Measurements from ENCODE around the gene LDLRAP1.

The LDLRAP1 gene

DNA sequence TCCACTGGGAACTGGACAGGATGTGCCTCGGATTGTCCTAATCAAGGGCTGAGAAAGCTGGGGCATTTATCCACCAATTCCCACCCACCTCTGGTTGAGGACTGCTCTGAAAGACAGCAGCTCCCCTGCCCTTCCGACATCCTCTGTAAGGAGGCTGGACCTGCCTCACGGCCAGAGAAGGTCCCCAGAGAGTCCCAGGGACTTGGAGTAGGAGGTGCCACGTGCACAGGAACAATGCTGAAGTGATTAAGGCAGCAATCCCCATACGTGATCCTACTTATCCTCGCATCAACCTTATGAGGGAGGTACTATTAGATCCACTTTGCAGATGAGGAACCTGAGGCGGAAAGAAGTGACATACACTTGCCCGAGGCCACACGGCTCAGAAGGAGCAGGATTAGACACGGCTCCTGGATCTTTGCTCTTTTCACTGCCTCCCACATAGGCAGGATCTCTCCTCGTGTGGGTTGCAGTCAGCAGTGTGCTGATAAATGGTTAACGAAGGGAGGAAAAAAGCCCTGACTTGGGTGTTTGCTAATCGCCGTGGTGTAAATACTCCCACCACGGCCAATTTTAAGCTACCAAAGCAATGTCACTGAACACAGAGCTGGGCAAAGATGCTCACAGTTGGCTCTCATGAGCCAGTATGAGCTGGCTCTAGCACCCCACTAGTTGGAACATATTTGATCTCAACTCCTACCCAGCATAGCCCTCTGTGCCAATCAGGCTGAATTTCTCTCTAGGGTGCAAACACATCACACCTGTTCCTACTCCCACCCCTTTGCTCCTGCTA lies 18.6 kb upstream of the LDLRAP1 start:
- DNase-seq (ENCODE audit: low spot score): no peak

- no peak for DNase-seq (ENCODE audit: low spot score)
Observed at GRCh38 chr1:25525361-25525688, 18.1 kb upstream of the LDLRAP1 start.

DNA sequence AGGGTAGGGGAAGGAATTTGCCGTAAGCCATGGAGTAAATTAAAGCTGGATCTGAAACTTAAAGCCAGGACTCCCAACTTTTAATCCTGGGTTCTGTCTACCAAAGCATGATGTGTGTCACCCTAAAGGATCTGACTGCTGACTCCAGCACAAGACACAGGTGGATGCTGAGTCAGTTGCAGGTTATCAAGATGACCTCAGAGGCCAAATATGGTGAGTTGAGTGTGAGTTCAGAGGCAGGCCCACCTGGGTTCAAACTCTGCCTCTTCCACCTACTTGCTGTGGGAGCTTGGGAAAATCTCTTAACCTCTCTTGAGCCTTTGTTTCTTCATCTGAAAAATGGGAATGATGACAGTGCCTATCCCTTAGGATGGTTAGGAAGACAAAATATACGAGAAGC lies 16.7 kb upstream of the LDLRAP1 start:
- DNase-seq (ENCODE audit: low spot score): no peak

DNA sequence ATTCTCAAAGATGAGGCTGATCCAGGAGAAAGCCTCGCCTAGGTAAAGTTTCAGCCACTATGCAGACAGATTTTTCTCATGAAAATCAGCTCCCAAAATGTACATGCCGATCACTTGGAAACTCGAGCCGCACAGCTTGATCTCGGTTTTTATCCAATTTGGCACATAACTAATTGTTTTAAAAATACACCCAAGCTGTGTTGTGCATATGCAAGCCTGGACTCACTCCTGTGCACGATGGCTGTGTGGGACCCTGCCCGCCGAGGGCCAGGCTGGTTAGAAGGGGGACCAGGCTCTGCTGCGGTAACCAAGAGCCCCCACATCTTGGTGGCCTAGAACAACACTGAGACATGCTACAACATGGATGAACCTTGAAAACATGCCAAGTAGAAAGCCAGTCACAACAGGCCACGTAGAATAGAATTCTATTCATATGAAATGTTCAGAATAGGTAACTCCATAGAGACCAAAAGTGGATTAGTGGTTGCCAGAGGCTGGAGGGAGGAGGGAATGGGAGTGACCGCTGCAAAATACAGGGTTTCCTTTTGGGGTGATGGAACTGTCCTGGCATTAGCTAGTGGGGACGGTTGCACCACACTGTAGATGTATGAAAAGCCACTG lies 16.1 kb upstream of the LDLRAP1 start:
- DNase-seq (ENCODE audit: low spot score): no peak

- DNase-seq (ENCODE audit: low spot score): no peak
Observed at GRCh38 chr1:25527946-25528595, 15.3 kb upstream of the LDLRAP1 start.

GRCh38 chr1:25528881-25529517 lies 14.4 kb upstream of the LDLRAP1 start:
- no peak for DNase-seq (ENCODE audit: low spot score)

GRCh38 chr1:25529518-25530185 lies 13.8 kb upstream of the LDLRAP1 start:
- DNase-seq (ENCODE audit: low spot score): no peak

GRCh38 chr1:25530186-25531081 lies 13.0 kb upstream of the LDLRAP1 start:
- no peak for DNase-seq (ENCODE audit: low spot score)

- DNase-seq (ENCODE audit: low spot score): no peak
Observed at GRCh38 chr1:25531082-25531461, 12.3 kb upstream of the LDLRAP1 start.

- DNase-seq (ENCODE audit: low spot score): no peak
Observed at GRCh38 chr1:25532970-25533369, 10.4 kb upstream of the LDLRAP1 start.

DNA sequence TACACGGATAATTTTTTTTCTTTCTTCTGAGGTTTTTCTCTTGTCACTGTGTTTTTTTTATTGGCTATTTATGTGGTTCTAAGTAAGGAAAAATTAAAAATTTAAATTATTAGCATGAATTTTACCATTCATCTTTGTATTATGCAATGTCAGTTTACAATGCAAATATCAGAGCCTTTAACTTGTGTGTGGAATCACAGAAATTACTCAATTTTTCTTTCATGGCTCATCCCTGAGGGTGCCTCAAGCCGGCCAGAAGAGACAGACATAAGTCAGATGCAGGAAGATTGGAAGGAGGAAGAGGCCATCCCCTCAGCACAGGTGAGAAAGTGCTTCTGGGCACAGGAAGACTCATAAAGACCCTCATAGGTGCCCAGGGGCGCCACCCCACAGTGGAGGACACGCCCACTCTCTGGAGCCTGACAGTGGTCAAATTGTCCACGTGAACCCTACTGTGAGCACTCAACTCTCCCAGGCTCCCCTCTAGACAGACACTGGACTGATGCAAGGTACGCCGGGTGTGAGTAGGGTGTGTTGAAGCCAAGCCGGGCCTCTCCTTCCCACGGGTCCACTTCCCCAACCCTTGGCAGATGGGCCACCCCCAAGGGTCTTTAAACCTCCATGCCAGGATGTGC lies 9.5 kb upstream of the LDLRAP1 start:
- DNase-seq (ENCODE audit: low spot score): no peak

GRCh38 chr1:25534410-25534788 lies 9.0 kb upstream of the LDLRAP1 start:
- no peak for DNase-seq (ENCODE audit: low spot score)

DNA sequence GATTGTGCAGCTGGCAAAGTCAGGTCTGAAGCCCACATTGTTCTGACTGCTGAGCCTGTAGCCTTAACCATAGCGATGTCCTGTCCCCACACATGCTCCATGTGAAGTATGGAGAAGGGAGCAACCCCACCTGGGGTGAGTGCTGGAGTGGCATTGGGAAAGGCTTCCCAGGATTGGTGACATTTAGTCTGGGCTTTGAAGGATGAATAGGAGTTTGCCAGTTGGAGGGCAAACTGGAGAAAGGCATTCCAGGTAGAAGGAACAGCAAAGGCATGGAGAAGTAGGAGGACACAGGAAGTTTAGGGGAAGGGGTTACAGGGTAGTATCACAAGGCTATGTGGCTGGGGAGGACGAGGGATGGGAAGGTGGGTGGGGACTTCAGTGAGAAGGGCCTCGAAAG lies 7.3 kb upstream of the LDLRAP1 start:
- DNase-seq (ENCODE audit: low spot score): no peak

- no peak for DNase-seq (ENCODE audit: low spot score)
Observed at GRCh38 chr1:25537153-25537831, 6.1 kb upstream of the LDLRAP1 start.

- DNase-seq (ENCODE audit: low spot score): no peak
Observed at GRCh38 chr1:25538191-25538767, 5.1 kb upstream of the LDLRAP1 start.

DNA sequence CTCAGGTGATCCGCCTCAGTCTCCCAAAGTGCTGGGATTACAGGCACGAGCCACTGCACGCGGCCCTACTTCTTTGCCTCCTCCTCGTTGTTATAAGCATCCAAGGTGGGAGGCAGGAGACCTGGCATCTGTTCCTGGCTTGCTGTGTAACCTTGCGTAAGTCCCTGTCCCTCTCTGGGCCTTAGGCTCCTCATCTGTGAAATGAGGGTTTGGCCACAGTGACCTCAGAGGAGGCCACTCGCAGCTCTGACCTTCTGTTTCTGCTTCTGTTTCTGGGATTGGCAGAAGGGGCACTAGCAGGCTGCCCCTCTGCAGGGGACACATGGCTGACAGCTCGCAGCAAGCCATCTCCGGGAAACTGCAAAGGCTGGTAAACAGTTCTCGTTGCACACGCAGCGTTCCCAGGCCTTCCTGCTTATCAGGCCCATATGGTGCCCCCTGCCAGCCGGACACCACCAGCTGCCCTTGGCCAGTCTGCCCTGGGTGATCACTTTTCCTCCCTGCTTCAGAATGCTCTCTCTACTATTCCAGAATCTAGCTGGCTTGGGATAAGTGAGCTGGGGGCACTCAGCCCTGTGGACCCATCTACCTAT lies 2.6 kb upstream of the LDLRAP1 start:
- no peak for DNase-seq (ENCODE audit: low spot score)

GRCh38 chr1:25541425-25541824 lies 2.0 kb upstream of the LDLRAP1 start:
- no peak for DNase-seq (ENCODE audit: low spot score)

- DNase-seq (ENCODE audit: low spot score): no peak
Observed at GRCh38 chr1:25541889-25542658, 1.3 kb upstream of the LDLRAP1 start.

DNA sequence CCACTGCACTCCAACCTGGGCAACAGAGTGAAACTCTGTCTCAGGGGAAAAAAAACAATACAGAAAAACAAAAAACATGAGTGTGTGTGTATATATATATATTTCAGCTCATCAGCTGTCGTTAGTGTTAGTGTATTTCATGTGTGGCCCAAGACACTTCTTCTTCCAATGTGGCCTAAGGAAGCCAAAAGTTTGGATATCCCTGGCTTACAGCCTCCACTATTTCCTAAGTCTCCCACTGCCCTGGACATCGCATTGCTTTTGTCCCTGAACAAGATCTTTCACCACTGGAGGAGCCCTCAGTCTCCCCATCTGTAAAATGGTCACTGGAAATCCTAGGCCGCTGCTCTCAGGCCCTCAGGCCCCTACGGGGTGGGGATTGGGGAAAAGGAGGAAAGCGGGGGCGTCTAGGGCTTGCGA lies 391 bp upstream of the LDLRAP1 start:
- DNase-seq (ENCODE audit: low spot score): no peak
